Gastroesophageal sphincter (tissue), 3 donors: ENCODE measurements around the gene ADGRF5.

Experiments used
- POLR2A ChIP-seq, 2 donors: fragments of 450-650 bp; IDR thresholded peaks; one replicate each; pipeline ENCODE4 v1.6.1; 2017; ENCODE audit warnings: antibody characterized with exemption in 2 of 2, mild to moderate bottlenecking in 2 of 2, moderate library complexity in 1 of 2
- TF ChIP-seq, protein P1 (sequence below), 4 experiments: fragments of 200-600 bp in 2 of 4; fragments of 450-650 bp in 2 of 4; sonication (generic) in 1 of 4; IDR thresholded peaks; one replicate each; pipeline ENCODE4 v1.5.1; 2017 to 2019; ENCODE audit warnings: antibody characterized with exemption in 4 of 4, mild to moderate bottlenecking in 2 of 4, moderate library complexity in 2 of 4

GRCh38 chr6:46828939-46829338 is 92.8 kb downstream of the ADGRF5 start:
- TF ChIP-seq POLR2A (IDR thresholded peaks at IDR 0.05), result no peak
- TF ChIP-seq, protein P1, sequence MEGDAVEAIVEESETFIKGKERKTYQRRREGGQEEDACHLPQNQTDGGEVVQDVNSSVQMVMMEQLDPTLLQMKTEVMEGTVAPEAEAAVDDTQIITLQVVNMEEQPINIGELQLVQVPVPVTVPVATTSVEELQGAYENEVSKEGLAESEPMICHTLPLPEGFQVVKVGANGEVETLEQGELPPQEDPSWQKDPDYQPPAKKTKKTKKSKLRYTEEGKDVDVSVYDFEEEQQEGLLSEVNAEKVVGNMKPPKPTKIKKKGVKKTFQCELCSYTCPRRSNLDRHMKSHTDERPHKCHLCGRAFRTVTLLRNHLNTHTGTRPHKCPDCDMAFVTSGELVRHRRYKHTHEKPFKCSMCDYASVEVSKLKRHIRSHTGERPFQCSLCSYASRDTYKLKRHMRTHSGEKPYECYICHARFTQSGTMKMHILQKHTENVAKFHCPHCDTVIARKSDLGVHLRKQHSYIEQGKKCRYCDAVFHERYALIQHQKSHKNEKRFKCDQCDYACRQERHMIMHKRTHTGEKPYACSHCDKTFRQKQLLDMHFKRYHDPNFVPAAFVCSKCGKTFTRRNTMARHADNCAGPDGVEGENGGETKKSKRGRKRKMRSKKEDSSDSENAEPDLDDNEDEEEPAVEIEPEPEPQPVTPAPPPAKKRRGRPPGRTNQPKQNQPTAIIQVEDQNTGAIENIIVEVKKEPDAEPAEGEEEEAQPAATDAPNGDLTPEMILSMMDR (IDR thresholded peaks at IDR 0.05), result no peak
